ENCODE data around the gene MRAP.

MRAP gene

DNA sequence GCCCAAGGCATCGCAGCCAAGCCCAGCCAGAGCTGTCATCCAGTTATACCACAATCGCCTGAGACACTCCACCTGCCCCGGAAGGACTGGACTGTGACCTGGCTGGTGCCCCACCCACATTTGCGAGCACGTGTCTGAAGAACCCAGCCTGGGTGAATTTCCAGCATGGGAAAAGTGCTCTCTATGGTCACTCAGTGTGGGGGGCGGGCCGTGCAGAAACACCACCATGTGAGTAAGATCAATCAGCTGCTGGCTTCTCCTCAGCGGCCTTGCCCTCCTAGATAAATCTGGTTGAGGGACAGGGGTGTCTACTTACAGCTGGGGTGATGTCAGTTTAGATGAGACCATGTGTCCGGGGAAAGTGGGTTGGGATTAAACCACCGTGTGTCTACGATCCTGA is 49.3 kb downstream of the MRAP start:
- no peak overlapping the region for H3K4me2 ChIP-seq (ENCODE audit: low read length)
- H3K9me3 ChIP-seq (ENCODE audit: low read length) = 0 out of 2 replicates have a peak, but pooled peaks cover 6% of the 10 kb centered on the region
- no peaks in the 10 kb centered on the region for H3K79me2 ChIP-seq (ENCODE audit: insufficient read depth, low read length)
- no peak overlapping the region for H3K27ac ChIP-seq (ENCODE audit: low read depth, low read length, poor library complexity, severe bottlenecking)
- H3F3A ChIP-seq (ENCODE audit: insufficient read depth, low read length) = no peaks in the 10 kb centered on the region
- H3K9ac ChIP-seq (ENCODE audit: low read length) = no peak overlapping the region
- no peak overlapping the region for H3K4me3 ChIP-seq (ENCODE audit: low read depth, low read length, poor library complexity, severe bottlenecking)
- no peak overlapping the region for H2AFZ ChIP-seq (ENCODE audit: low read length)
- TF ChIP-seq, protein P1, sequence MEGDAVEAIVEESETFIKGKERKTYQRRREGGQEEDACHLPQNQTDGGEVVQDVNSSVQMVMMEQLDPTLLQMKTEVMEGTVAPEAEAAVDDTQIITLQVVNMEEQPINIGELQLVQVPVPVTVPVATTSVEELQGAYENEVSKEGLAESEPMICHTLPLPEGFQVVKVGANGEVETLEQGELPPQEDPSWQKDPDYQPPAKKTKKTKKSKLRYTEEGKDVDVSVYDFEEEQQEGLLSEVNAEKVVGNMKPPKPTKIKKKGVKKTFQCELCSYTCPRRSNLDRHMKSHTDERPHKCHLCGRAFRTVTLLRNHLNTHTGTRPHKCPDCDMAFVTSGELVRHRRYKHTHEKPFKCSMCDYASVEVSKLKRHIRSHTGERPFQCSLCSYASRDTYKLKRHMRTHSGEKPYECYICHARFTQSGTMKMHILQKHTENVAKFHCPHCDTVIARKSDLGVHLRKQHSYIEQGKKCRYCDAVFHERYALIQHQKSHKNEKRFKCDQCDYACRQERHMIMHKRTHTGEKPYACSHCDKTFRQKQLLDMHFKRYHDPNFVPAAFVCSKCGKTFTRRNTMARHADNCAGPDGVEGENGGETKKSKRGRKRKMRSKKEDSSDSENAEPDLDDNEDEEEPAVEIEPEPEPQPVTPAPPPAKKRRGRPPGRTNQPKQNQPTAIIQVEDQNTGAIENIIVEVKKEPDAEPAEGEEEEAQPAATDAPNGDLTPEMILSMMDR (IDR thresholded peaks at IDR 0.05; ENCODE audit: low read length) = no peak
- no peak for TF ChIP-seq EZH2 (IDR thresholded peaks at IDR 0.05; ENCODE audit: borderline replicate concordance, low read length)
- H3K4me1 ChIP-seq (ENCODE audit: insufficient read depth, low read length, severe bottlenecking) = no peaks in the 10 kb centered on the region
- no peaks in the 10 kb centered on the region for H3K9me2 ChIP-seq (ENCODE audit: low read depth, low read length)
- H3K36me3 ChIP-seq (ENCODE audit: insufficient read depth, low read length) = peaks cover 100% of the 10 kb centered on the region
- no peaks in the 10 kb centered on the region for H4K20me1 ChIP-seq (ENCODE audit: insufficient read depth, low read length)
- H3K27me3 ChIP-seq (ENCODE audit: insufficient read depth, low read length) = no peaks in the 10 kb centered on the region

DNA sequence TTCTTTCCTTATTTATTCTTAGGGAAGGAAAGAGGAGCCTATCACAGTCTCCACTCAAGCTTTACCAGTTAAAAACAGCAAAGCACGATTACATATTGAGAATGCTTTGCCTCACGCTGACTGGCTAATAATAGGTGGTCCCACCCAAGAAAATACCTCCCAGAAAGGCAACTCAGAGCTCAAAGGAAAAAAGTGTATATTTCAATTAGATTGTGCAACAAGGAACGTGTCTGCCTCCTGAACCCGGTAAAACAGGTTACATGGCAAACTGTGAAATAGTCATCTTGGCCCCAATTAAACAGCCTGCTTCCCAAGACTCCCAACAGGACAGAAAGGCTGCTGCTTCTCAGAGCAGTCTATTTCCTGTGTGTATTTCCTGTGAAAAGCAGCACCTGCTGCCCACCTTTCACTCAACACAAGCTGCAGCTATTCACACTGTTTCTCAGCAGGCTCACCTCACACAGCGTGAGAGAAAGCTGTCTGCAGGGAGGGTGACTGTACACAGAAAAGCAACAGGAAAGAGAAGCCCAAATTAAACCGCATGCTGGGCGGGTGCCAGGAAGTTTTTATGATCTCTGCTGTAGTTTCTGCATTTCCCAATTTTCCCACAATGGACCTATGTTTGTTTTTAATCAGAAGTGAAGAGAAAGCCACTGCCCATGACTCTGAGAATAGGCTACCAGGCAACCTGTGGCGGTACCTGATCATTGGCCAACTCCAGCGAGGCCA is 50.1 kb downstream of the MRAP start:
- Histone ChIP-seq H3K4me3 (ENCODE audit: low read depth, low read length, poor library complexity, severe bottlenecking) (no peak overlapping the region), H2AFZ (ENCODE audit: low read length) (no peak overlapping the region), H3K4me2 (ENCODE audit: low read length) (no peak overlapping the region), H3K9me2 (ENCODE audit: low read depth, low read length) (no peaks in the 10 kb centered on the region), H3K36me3 (ENCODE audit: insufficient read depth, low read length) (peaks cover 100% of the 10 kb centered on the region), H4K20me1 (ENCODE audit: insufficient read depth, low read length) (no peaks in the 10 kb centered on the region), H3K9ac (ENCODE audit: low read length) (no peak overlapping the region), H3K27me3 (ENCODE audit: insufficient read depth, low read length) (no peaks in the 10 kb centered on the region), H3K4me1 (ENCODE audit: insufficient read depth, low read length, severe bottlenecking) (no peaks in the 10 kb centered on the region), H3K9me3 (ENCODE audit: low read length) (0 out of 2 replicates have a peak, but pooled peaks cover 6% of the 10 kb centered on the region), H3K27ac (ENCODE audit: low read depth, low read length, poor library complexity, severe bottlenecking) (no peak overlapping the region), H3K79me2 (ENCODE audit: insufficient read depth, low read length) (no peaks in the 10 kb centered on the region), H3F3A (ENCODE audit: insufficient read depth, low read length) (no peaks in the 10 kb centered on the region)
- TF ChIP-seq, protein P1 (IDR thresholded peaks at IDR 0.05; ENCODE audit: low read length) = no peak
- TF ChIP-seq EZH2 (IDR thresholded peaks at IDR 0.05; ENCODE audit: borderline replicate concordance, low read length) = no peak

DNA sequence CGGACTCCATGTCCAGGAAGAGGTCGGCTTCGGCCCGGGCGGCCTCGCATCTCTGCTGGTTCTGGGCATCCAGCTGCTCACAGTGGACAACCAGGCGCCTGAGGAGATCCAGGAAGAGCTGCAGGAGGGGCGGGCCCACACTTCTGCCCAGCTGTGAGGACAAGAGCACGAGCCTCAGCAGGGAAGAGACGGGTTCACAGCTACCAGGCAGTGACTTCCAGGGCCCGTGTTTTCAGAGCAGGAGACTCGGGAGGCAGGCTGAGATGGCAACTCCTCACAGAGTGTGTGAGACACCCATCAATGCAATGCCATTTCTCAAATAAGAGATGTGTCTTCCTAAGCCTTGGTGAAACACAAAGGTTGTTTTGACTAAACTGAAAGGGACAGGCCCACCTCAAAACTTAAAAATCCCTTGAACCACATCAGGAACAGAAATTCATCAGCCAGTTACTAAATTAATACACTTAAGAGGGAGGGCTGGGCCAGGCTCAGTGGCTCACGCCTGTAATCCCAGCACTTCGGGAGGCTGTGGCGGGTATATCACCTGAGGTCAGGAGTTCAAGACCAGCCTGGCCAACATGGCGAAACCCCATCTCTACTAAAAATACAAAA is 50.8 kb downstream of the MRAP start:
- H3K9me2 ChIP-seq (ENCODE audit: low read depth, low read length) = no peaks in the 10 kb centered on the region
- H3K27me3 ChIP-seq (ENCODE audit: insufficient read depth, low read length) = no peaks in the 10 kb centered on the region
- no peak overlapping the region for H2AFZ ChIP-seq (ENCODE audit: low read length)
- TF ChIP-seq, protein P1 (IDR thresholded peaks at IDR 0.05; ENCODE audit: low read length) = no peak
- no peak for TF ChIP-seq EZH2 (IDR thresholded peaks at IDR 0.05; ENCODE audit: borderline replicate concordance, low read length)
- H3K36me3 ChIP-seq (ENCODE audit: insufficient read depth, low read length) = peaks cover 100% of the 10 kb centered on the region
- no peaks in the 10 kb centered on the region for H4K20me1 ChIP-seq (ENCODE audit: insufficient read depth, low read length)
- H3K9ac ChIP-seq (ENCODE audit: low read length) = no peak overlapping the region
- H3K9me3 ChIP-seq (ENCODE audit: low read length) = 0 out of 2 replicates have a peak, but pooled peaks cover 4% of the 10 kb centered on the region
- no peaks in the 10 kb centered on the region for H3K4me1 ChIP-seq (ENCODE audit: insufficient read depth, low read length, severe bottlenecking)
- no peak overlapping the region for H3K4me2 ChIP-seq (ENCODE audit: low read length)
- no peaks in the 10 kb centered on the region for H3F3A ChIP-seq (ENCODE audit: insufficient read depth, low read length)
- no peaks in the 10 kb centered on the region for H3K79me2 ChIP-seq (ENCODE audit: insufficient read depth, low read length)
- H3K27ac ChIP-seq (ENCODE audit: low read depth, low read length, poor library complexity, severe bottlenecking) = no peak overlapping the region
- no peak overlapping the region for H3K4me3 ChIP-seq (ENCODE audit: low read depth, low read length, poor library complexity, severe bottlenecking)
